GM12891 (cell line): ENCODE data around the gene PHLPP1.

ENCODE experiments used
- DNase-seq: peaks from one replicate; pipeline ENCODE4 v3.0.0; 2011; ENCODE audit warnings: low spot score; ENCODE audit not compliant: insufficient read length
- FAIRE-seq: peaks from 2 replicates; lab custom pipeline; 2011; peaks lifted over from hg19 to GRCh38; lab: Jason Lieb, UNC
- PAX5 ChIP-seq: IDR thresholded peaks from 2 replicates; pipeline ENCODE4 v1.6.1; 2011; ENCODE audit warnings: low read length, moderate library complexity, mild to moderate bottlenecking; ENCODE audit not compliant: insufficient read depth, severe bottlenecking
- POLR2A ChIP-seq: IDR thresholded peaks from 2 replicates; pipeline ENCODE4 v1.6.1; 2011; ENCODE audit warnings: low read depth, low read length, control low read depth
- POLR2AphosphoS5 ChIP-seq: IDR thresholded peaks from 2 replicates; pipeline ENCODE4 v1.6.1; 2011; ENCODE audit warnings: low read depth, low read length, control low read depth
- POU2F2 ChIP-seq: IDR thresholded peaks from 2 replicates; pipeline ENCODE4 v1.6.1; 2011; ENCODE audit warnings: low read depth, mild to moderate bottlenecking, control low read depth, low read length, moderate library complexity
- SPI1 ChIP-seq: IDR thresholded peaks from 2 replicates; pipeline ENCODE4 v1.6.1; 2011; ENCODE audit warnings: low read depth, low read length, control low read depth
- TAF1 ChIP-seq: IDR thresholded peaks from 2 replicates; pipeline ENCODE4 v1.6.1; 2011; ENCODE audit warnings: low read depth, low read length, control low read depth

Gene PHLPP1

DNA sequence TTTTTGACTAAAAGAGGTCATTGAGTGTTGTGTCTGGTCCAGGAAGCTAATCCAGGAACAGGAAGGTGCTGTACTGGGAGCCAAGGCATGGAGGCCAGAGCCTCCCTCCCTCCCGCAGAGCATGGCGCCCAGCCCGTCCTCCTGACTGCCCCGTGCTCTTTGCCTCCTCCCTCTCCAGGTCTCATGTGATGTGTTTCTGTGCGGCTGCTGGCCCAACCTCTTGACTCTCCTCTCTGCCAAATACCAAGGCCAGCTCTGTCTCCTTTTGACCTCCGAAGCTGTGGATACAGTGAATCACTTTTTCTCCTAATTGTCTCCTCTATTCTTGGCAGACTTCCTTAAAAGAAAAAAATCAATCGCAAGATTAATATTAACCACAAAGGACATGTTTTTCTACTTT lies 284.1 kb downstream of the PHLPP1 start:
- TF ChIP-seq POLR2A, result no peak
- DNase-seq, result no peak
- FAIRE-seq, result no peak

GRCh38 chr18:62999921-63000320 lies 284.6 kb downstream of the PHLPP1 start:
- DNase-seq (no peak), FAIRE-seq (no peak)
- TF ChIP-seq POLR2AphosphoS5 (no peak), PAX5 (no peak), POU2F2 (no peak), POLR2A (no peak), TAF1 (no peak), SPI1 (no peak)

DNA sequence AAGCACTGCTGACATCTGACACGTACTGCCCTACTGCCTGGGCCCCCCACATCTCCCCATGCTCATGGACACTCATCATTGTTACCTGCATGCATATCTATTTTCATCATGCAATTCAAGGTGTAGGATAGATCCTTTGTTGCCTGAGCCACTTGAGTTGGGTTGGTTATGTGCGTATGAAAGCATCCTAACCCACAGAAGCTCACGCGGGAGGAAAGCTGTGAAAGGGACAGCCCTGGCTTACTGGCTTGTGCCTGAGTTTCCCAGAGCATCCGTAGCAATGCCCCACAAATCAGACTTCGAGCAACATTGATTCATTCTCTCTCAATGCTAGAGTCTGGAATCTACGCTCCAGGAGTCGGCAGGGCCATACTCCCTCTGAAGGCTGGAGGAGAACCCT lies 285.5 kb downstream of the PHLPP1 start:
- DNase-seq (no peak), FAIRE-seq (no peak)
- TF ChIP-seq PAX5 (no peak), TAF1 (no peak), POLR2AphosphoS5 (no peak), SPI1 (no peak), POU2F2 (no peak), POLR2A (no peak)

DNA sequence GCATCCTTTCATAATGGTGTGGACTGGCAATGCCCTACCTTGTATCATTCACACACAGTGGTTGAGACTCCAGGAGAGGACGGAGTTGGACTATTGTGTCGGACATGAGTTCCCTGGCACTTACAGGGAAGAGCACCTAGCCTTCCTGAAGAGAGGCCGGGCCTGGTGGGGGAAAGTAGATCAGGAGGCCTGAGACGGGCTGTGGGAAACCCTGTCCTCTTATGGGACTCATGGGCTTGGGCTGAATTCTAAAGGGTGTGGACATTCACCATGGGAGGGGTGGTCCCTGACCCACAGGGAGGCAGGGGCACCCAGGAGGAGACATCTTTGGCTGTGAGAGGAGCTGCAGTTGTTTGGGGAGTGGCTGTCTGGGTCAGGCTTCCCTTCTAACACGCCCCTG lies 286.5 kb downstream of the PHLPP1 start:
- TF ChIP-seq POLR2A (no peak), POU2F2 (no peak), POLR2AphosphoS5 (no peak), SPI1 (no peak), TAF1 (no peak)

DNA sequence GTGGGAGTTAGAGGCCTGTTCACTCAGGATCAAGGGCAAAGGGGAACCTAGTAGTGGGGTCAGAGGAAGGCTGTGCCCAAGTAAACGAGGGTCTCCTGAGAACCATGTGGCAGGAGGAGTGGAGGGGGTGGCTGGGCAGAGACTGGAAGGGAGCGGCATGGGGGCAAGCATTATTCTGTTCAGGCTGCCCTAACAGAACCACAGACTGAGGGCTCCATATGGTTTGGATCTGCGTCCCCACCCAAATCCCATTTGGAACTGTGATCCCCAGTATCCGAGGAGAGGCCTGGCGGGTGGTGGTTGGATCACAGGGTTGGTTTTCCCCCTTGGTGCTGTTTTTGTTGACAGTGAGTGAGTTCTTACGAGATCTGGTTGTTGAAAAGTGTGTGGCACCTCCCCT lies 287.0 kb downstream of the PHLPP1 start:
- no peak for FAIRE-seq

More for the DNA sequence above, 286.5 kb downstream of the PHLPP1 start:
- FAIRE-seq (no peak), DNase-seq (no peak)

GRCh38 chr18:63002803-63003445 lies 287.6 kb downstream of the PHLPP1 start:
- no peak for DNase-seq
- FAIRE-seq, result no peak
- TF ChIP-seq POU2F2 (no peak), TAF1 (no peak), SPI1 (no peak), POLR2A (no peak), POLR2AphosphoS5 (no peak), PAX5 (no peak)

More for the DNA sequence above, 287.0 kb downstream of the PHLPP1 start:
- no peak for DNase-seq
- TF ChIP-seq POU2F2, result no peak
- TF ChIP-seq PAX5, result no peak
- TF ChIP-seq POLR2AphosphoS5, result no peak
- no peak for TF ChIP-seq SPI1
- TF ChIP-seq TAF1, result no peak
- TF ChIP-seq POLR2A, result no peak

DNA sequence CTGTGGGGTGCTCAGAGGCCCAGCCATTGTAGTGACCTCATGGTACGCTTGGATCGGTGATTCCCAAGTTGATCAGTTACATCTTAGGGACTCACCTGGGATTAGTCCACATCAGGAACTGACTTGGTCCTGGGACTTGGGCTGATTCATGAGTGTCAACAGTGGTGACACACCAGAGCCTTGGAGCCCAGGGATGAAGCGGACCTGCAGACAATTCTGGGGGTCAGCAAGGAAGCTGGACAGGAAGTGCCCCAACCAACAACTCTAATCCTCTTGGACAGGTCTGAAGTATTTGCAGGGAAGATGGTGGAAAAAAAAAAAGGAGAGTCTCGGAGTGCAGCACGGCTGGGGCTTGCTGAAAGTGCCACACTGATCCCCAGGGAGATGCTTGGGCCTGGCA lies 288.6 kb downstream of the PHLPP1 start:
- TF ChIP-seq POLR2A, result no peak
- no peak for TF ChIP-seq POU2F2
- no peak for TF ChIP-seq PAX5
- TF ChIP-seq POLR2AphosphoS5, result no peak
- TF ChIP-seq TAF1, result no peak
- no peak for TF ChIP-seq SPI1
- FAIRE-seq, result no peak
- no peak for DNase-seq

DNA sequence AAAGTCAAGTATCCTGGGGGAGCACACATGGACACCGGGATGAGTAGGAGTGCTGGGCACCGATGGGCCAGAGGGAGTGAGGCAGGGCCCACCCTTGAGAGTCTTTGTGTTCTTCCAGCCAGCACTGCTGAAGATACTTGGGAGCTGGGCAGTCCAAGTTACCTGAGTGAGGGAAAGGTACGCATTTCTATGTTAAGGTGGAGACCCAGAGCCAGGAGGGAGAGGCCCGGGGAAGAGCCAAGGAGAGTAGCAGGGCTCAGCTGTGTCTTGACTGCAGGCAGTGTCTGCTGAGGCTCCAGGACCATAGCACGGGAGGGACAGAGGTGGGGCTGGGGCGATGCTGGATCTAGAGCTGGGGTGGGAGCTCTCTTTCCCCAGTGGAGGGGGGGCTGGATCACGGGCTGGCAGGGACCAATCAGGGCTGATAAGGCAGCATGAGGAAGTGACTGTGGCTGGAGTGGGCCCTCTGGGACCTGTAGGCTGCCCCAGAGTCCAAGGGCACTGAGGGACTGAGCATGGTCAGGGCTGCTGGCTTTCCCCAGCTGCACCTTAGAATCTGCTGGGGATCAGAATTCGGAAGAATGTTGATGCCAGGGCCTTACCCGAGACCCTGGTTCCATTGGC lies 289.2 kb downstream of the PHLPP1 start:
- no peak for DNase-seq
- no peak for FAIRE-seq
- TF ChIP-seq POLR2AphosphoS5 (no peak), POU2F2 (no peak), POLR2A (no peak), TAF1 (no peak), PAX5 (no peak), SPI1 (no peak)

DNA sequence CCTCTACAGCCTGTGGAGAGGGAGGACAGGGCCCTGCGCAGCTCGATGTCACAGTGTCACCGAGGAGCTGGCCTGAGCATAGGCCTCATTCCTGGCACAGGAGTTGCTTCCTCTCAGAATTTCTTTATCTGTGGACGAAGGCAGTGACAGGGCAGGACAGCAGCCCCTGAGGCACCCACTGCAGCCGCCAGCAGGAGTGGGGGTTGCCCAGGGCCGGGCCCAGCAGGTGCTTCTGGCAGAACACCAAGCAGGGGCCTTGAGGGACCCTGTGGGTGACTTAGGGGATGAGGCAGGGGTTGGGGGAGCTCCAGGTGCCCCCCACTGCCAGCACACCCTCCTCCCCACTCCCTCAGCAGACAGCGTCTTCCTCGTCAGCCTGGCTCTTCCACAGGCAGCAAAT lies 290.0 kb downstream of the PHLPP1 start:
- DNase-seq (no peak), FAIRE-seq (no peak)
- TF ChIP-seq SPI1, result no peak
- no peak for TF ChIP-seq TAF1
- TF ChIP-seq POU2F2, result no peak
- no peak for TF ChIP-seq POLR2AphosphoS5
- TF ChIP-seq PAX5, result no peak
- TF ChIP-seq POLR2A, result no peak

GRCh38 chr18:63007231-63007630 lies 291.9 kb downstream of the PHLPP1 start:
- DNase-seq (no peak), FAIRE-seq (no peak)
- no peak for TF ChIP-seq POLR2AphosphoS5
- no peak for TF ChIP-seq SPI1
- TF ChIP-seq PAX5, result no peak
